T-helper 2 cell (primary cell): ENCODE measurements around the gene CCDC50.

Source experiments
- DNase-seq, 5 experiments: peaks; one replicate each; pipeline versions ENCODE4 v3.0.0 to v3.0.0-alpha.2; 2012 to 2022

Gene CCDC50

GRCh38 chr3:191350396-191351090 is 21.3 kb downstream of the CCDC50 start:
- DNase-seq, result no peak

GRCh38 chr3:191352014-191352413 is 22.8 kb downstream of the CCDC50 start:
- no peak for DNase-seq

GRCh38 chr3:191353022-191353777 is 24.0 kb downstream of the CCDC50 start:
- no peak for DNase-seq

- no peak for DNase-seq
Observed at GRCh38 chr3:191355406-191355805, 26.2 kb downstream of the CCDC50 start.

- no peak for DNase-seq
Observed at GRCh38 chr3:191356631-191357439, 27.6 kb downstream of the CCDC50 start.

- DNase-seq, result no peak
Observed at GRCh38 chr3:191357909-191358308, 28.7 kb downstream of the CCDC50 start.

GRCh38 chr3:191358929-191359328 is 29.7 kb downstream of the CCDC50 start:
- no peak for DNase-seq

- DNase-seq, result no peak
Observed at GRCh38 chr3:191360620-191361019, 31.4 kb downstream of the CCDC50 start.

GRCh38 chr3:191361456-191361855 is 32.3 kb downstream of the CCDC50 start:
- DNase-seq, result no peak

- DNase-seq, result no peak
Observed at GRCh38 chr3:191362037-191362436, 32.8 kb downstream of the CCDC50 start.

- DNase-seq, result peak in 1 of 5 experiments; percentile 52
Observed at GRCh38 chr3:191362524-191363090, 33.4 kb downstream of the CCDC50 start.

GRCh38 chr3:191363221-191363620 is 34.0 kb downstream of the CCDC50 start:
- DNase-seq, result no peak

GRCh38 chr3:191366675-191367074 is 37.5 kb downstream of the CCDC50 start:
- DNase-seq, result no peak

- DNase-seq, result no peak
Observed at GRCh38 chr3:191368755-191369615, 39.8 kb downstream of the CCDC50 start.

- DNase-seq, result no peak
Observed at GRCh38 chr3:191369616-191370010, 40.4 kb downstream of the CCDC50 start.

GRCh38 chr3:191372122-191372521 is 42.9 kb downstream of the CCDC50 start:
- DNase-seq, result no peak

GRCh38 chr3:191373327-191373726 is 44.1 kb downstream of the CCDC50 start:
- no peak for DNase-seq

GRCh38 chr3:191376516-191377141 is 47.4 kb downstream of the CCDC50 start:
- DNase-seq, result no peak

- DNase-seq, result no peak
Observed at GRCh38 chr3:191378142-191378812, 49.1 kb downstream of the CCDC50 start.

GRCh38 chr3:191379446-191379845 is 50.3 kb downstream of the CCDC50 start:
- no peak for DNase-seq

GRCh38 chr3:191380001-191380400 is 50.8 kb downstream of the CCDC50 start:
- DNase-seq, result no peak
